GM12875 (cell line): Measurements from ENCODE around the gene JARID2.

Experiments
- H3K4me3 ChIP-seq: one replicate; pipeline ENCODE4 v1.5.1; 2011; ENCODE audit warnings: low read depth, low read length, control low read depth
- TF ChIP-seq, protein P1 (sequence below): IDR thresholded peaks from 2 replicates; pipeline ENCODE4 v1.5.1; 2011; ENCODE audit warnings: low read depth, mild to moderate bottlenecking, control low read depth, inconsistent platforms, low read length, moderate library complexity, borderline replicate concordance; ENCODE audit not compliant: insufficient read depth

Gene JARID2

GRCh38 chr6:15431762-15432483 lies 186.1 kb downstream of the JARID2 start:
- H3K4me3 ChIP-seq, result no peak overlapping the region
- TF ChIP-seq, protein P1, sequence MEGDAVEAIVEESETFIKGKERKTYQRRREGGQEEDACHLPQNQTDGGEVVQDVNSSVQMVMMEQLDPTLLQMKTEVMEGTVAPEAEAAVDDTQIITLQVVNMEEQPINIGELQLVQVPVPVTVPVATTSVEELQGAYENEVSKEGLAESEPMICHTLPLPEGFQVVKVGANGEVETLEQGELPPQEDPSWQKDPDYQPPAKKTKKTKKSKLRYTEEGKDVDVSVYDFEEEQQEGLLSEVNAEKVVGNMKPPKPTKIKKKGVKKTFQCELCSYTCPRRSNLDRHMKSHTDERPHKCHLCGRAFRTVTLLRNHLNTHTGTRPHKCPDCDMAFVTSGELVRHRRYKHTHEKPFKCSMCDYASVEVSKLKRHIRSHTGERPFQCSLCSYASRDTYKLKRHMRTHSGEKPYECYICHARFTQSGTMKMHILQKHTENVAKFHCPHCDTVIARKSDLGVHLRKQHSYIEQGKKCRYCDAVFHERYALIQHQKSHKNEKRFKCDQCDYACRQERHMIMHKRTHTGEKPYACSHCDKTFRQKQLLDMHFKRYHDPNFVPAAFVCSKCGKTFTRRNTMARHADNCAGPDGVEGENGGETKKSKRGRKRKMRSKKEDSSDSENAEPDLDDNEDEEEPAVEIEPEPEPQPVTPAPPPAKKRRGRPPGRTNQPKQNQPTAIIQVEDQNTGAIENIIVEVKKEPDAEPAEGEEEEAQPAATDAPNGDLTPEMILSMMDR, result no peak

DNA sequence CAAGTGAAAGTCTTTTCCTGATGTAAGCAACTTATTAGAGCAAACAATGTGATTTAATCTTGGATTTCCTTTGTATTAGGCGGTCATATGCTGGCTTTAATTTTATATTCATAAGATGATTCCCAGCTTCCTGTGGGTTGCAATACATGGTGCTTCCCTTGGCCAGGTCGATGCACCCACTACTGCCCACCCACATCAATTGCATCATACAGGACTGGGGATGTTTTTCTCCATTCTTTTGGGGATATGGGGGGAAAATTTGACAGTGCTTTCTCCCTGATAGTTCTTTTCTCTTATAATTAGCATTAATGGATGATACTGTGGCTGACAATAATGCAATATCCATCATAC lies 187.6 kb downstream of the JARID2 start:
- no peak overlapping the region for H3K4me3 ChIP-seq
- TF ChIP-seq, protein P1, result no peak

DNA sequence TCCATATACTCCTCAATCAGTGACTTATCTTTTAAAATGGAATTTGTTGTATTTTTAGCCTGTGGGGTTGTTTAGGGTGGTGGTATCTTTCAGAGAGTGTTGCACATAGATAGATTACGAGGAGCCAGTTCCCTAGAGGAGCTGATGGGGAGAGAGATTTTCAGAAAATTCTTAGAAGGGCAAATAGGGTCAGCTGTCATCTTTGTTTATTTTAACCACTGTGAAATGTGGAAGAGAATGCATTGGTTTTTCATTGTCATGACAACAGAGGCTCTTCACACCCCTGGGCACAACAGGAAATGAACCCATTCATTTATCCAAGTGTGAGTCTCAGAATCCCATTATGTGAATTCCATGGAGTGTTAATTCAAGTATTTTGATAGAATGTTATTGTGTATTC lies 188.4 kb downstream of the JARID2 start:
- TF ChIP-seq, protein P1, result no peak
- no peak overlapping the region for H3K4me3 ChIP-seq

- no peak overlapping the region for H3K4me3 ChIP-seq
- TF ChIP-seq, protein P1, result no peak
Observed at GRCh38 chr6:15434823-15435380, 189.0 kb downstream of the JARID2 start.

- H3K4me3 ChIP-seq, result no peak overlapping the region
- TF ChIP-seq, protein P1, result no peak
Observed at GRCh38 chr6:15435468-15435867, 189.6 kb downstream of the JARID2 start.

DNA sequence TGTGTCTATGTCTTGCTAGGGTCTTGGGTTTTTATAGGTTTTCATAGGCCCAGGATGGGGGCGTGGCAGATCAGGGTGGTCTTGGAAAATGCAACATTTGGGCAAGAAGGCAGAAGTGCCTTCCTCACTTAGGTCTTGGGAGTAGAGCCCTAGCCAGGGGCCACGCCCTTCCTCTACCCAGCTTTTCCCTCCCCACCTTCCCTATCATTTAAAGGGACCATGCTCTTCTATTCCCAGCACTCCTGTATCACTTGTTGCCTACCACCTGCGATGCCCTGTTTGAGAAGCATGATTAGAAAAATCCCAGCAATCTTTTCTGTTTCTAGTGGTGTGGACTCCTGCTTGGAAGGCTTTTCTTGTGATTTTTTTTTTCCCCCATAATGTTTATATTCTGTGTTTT lies 190.6 kb downstream of the JARID2 start:
- TF ChIP-seq, protein P1, result no peak
- no peak overlapping the region for H3K4me3 ChIP-seq

- H3K4me3 ChIP-seq, result no peak overlapping the region
- TF ChIP-seq, protein P1, result no peak
Observed at GRCh38 chr6:15437090-15437635, 191.3 kb downstream of the JARID2 start.
